NCI-H1694 treated with DMSO at 0.1 percent for 48 hours (cell line): ENCODE results near the gene TTC34.

Source experiments
- DNase-seq: peaks from one replicate; lab custom pipeline; 2025; lab: John Stamatoyannopoulos, UW

The TTC34 gene

DNA sequence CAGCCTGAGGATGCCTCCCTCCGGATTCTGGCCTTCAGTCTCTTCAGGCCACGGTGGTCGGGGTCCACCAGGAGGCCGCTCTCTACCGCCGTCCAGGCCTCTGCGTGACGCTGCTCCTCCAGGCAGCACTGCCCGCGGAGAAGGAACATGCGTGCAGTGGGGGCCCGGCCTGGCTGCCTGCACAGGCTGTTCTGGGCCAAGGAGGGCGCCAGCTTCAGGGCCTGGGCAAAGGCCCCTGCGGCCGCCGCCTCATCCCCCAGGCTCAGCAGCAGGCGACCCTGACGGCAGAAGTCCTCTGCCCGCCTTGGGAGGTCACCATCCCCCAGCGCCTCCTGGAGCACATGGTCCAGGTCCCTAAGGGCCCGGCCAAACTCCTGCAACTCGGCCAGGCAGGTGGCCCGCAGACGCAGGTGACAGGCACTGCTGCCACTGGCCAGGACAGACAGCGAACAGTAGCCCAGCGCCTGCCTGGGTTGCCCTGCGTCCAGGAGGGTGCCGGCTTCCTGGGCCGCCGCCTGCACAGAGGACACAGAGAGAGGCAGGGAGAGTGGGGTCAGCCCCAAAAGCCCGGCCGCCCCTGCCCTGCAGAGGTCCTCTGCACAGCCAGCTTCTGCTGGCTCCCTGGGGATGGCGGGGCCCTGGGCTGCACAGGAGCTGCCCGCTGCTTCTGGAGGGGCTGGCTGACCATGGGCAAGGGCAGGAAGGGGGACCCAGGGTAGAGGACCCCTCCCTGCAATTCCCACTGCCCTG lies 159.9 kb downstream of the TTC34 start:
- DNase-seq = no peak

DNA sequence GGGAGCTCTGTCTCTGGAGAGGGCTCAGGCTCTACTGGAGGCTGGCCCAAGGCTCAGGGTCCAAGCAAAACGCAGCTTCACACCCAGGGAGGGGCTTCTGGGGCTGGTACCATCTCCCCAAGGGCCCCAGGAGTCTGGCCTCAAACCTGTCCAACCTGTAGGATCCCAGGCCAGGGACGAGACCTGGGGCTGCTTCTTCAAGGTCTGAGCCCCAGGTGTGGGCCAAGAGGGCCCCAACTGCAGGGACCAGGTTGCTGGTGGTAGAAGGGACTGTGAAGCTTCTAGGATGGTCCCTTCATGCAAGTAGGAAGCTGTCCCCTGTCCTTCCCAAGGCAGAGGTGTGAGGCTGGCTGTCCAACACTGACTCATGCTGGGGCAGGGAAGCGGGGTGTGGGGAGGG lies 160.9 kb downstream of the TTC34 start:
- DNase-seq = no peak

DNA sequence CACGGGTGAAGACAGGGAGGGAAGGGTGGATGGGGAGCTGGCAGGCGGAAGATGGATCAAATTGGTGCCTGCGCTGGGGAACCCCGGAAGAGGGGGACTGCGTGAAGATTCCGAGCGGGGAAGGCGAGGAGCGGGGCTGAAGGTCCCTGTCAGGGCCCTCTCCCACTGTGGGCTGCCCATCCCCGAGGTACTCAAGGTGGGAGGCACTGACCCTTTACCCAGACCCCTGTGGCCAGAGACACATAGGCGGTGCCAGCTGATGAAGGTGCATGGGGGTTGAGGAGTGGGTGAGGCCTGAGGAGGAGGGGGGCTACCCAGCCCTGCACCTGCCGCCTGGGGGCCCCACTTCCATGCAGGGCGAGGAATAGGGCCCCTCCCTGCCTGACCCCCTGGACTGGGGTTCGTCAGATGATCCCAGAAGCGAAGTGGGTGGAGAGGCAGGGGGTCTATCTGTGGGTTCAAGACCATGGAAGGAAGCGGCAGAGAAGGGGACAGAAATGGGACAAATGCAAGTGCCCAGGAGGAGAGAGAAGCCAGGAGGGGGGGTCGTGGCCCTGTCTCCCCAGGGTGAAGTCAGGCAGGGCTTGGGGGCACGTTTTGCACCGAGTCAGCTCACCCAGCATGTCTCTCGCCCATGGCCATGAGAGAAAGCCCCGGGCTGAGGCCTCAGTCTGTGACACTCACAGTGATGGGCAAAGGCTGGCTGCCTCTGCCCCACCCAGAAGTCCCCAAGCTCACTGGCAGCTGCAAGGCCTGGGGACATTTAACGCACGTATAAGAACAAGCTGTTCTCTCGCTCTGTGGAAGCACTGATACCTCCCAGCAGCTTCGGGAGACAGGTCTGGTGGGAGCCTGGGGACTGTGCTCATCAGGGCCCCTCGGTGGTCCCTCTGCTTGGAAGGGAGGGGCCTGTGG lies 161.6 kb downstream of the TTC34 start:
- no peak for DNase-seq

DNA sequence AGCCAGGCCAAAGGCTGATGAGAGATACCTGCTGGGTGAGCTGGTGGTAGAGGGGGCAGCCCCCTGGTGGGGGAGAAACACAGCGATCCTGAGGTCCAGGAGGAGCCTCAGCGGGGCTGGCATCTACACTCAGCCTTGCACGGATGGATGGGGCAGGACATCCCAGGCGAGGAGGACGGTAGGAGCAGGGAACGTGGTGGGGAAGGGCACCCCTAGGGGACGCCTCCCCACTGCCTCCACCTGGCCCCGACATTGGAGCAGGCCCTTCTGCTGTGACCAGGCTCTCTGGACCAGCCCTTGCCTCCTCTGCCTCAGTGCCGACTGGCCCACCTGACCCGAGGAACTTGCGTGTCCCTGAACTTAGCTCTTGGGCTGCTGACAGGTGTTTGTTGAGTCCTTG lies 162.3 kb downstream of the TTC34 start:
- no peak for DNase-seq

DNA sequence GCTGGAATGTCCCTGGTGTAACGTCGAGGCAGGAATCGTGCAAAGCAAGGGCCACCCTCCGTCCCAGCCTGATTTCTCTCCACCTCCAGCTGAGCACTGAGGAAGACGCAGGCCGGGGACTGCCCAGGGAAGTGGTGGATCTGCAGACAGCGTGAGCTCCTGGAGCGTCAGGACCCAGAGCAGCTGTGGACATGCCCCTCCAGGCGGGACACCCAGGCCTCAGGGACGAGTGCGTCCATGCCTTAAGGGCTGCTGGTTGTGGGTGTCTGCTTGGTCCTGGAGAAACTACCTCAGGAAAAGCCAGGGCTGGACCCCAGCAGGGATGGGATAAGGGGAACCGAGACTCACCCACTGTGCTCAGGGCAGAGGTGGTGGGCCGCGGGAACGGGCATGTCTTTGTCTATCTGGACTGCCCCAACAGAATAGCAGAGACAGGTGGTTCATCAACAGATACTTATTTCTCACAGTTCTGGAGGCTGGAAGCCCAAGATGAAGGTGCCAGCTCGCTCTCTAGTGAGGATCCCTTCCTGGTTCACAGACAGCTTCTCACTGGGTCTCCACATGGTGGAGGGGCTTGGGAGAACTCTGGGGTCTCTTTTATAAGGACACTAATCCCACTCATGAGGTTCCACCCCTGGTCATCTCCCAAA lies 162.9 kb downstream of the TTC34 start:
- no peak for DNase-seq

DNA sequence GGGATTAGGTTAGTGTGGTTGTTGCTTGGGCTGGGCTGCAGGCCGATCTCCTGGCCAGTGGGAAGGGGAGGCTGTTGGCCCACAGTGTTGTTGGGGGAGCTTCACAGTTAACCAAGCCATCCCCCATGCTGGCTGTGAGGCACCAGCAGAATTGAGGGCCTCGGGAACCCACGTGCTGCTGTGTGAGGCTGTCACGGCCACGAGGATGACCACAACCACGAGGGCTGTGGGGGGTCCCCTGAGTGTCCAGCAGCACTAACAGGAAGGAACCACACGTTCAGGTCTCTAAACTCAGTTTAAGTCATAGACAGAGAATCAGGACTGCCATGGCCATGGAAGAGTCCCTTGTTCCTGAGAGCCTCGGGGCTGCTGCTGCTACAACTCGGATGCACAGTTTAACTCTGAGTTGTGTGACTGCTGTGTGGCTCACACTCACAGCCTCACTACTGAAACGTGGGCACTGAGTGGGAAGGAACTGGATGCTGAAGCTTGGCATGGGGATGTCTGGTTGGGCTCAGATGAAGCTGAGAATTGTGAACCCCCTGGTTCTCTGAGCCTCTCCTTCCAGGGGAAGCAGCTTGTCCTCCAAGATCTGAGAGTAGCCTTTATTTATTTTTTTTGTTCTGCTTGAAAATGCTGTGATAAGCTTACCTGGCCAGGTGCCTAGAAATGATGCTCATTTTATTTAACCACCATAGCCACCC lies 163.9 kb downstream of the TTC34 start:
- no peak for DNase-seq

DNA sequence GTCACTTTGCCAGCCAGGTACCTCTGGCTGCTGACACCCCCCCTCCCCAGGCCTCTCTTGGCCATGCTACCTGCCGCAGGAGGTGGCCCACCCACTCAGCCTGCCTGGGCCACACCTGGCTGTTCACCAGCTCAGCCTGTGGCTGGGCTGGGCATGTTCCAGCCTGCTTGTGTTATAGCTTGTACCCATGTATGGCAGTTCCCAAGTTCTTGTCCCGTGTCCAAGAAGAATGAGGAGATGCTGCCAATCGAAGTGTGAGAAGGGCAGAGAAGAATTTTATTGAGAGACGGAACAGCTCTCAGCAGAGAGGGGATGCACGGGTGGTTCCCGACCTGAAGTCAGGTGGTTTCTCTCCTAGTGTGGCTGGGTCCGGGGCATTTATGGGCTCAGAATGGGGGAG lies 164.8 kb downstream of the TTC34 start:
- no peak for DNase-seq

DNA sequence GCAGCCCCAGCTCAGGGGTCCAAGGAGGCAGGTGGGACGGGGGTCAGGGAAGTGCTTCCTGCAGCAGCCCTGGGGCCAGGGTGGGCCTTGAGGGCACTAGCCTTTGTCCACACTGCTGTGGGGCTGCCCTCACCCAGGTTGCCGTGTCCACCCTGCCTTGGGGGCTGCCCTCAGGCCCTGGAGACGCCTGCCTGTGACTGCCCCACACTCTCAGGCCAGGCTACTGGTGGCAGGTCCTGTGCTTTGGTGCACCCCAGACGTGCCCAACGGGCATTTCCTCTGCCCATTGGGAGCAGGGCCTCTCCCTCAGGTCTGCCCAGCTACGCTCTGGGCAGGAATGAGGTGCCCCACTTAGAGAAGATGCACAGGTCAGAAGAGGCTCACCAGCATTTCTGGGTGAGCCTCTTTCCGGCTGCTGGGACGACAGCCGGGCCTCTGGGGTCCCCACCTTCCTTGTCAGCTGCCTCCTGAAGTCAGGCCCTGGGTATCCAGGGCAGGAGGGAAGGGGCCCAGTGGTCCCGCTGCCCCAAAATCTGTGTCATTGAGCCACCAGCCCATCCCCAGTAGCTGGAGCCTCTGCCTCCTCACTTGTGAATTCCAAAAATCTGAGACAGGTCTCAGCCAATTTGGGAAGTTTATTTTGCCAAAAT lies 166.0 kb downstream of the TTC34 start:
- DNase-seq = no peak

DNA sequence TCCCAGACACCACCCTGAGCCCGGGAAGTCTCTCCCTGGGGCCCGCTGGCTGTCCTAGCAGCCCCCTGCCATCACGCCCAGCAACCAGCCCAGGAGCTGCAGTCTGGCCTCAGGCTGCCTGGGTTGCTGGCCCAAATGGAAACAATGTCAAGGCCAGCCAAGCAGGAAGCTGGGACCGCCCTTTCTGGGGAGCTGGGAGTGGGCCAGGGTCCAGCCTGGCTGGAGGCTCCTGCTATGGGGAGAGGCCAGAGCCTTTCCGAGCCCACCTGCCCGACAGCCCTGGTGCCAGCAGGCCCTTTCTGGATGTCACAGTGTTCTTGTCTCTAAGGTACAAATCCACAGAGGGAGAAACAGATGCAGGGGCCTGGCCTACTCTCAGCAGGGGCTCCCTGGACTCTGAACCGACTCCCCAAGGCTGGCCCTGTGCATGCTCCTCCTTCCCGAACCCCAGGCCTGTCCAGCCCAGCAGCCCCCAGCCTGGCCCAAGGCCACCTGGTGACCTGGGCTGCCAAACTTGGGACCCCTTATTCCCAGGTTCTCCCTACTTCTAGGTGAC lies 167.5 kb downstream of the TTC34 start:
- no peak for DNase-seq

DNA sequence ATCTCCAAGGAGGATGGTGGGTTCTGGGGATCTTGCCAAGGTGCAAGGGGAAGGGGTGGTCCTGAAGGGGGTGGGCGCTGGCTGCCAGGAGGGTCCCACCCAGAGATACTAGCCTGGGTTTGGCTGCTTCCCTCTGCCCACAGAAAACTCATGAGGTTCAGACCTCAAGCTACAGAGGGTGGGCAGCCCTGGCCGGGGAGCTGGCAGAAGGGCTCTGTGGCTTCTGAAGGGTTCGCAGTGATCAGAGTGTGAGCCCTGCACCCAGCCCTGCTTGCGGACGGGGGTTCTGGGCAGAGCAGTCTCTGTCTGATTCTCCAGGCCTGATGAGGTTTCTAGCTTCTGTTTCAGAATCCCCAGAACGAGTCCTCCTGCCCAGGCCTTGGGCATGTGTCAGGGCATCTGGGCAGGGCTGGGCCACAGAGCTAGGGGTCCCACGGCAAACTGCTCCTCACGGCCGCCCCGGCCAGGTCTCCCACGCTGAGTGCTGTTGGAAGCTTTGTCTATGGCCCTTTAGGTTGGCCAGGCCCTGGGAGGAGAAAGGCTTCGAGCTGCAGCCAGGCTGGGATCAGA lies 168.0 kb downstream of the TTC34 start:
- DNase-seq = no peak

DNA sequence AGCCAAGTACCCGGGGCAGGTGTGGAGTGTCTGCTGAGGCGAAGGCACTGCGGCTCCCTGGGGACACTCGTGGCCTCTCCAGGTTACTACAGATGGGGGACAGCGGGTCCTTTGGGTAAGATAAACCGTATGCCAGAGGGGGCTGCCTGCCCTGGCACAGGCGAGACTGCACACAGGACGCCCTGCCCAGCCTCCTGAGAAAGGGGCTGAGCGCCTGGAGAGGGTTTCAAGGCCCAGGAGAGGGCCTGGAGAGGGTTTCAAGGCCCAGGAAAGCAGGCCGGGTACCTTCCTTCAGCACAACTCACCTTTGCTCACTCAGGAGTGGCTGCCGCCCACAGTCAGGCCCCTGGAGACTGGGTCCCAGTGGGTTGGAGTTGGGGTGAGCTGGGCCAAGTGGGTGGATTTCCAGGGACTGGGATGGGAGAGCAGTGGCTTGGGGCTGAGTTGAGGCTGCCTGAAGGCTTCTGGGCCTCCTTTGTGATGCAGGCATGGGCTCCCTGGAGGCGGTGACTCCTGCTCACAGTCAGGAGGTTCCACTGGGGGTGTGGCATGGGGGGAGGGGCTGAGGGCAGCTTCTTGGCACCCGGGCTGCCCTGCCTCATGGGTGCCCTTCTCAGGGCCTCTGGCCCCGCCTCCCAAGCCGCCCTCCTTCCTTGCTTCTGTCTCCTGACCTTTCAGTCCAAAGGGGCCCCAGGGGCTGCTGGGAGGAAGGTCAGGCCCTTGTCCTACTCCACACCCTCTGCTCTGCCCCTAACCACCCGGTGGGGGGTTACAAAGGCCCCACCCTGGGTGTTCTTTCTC lies 168.7 kb downstream of the TTC34 start, which contains the start of gene MMEL1:
Gene MMEL1, minus strand, starts transcription at position 456 of the 801 bp plus-strand sequence. CDS start 3,532 bp downstream, outside the sequence.
- DNase-seq = no peak

DNA sequence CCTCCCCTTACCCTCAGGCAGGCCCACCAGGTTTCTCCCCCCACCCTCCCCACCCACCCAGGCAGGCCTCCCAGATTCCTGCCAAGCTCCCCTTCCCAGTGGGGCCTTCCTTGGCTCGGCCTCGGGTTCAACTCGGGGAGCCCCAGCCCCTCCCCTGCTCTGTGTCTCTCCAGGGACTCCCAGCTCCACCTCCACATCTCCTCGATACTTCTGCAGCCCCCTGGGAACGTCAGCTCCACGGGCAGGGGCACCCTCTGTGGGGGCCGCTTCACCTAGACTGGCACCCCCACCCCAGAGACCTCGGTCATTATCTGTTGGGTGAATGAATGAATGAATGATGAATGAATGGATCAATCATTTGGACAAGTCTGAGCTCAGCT lies 169.5 kb downstream of the TTC34 start:
- no peak for DNase-seq

DNA sequence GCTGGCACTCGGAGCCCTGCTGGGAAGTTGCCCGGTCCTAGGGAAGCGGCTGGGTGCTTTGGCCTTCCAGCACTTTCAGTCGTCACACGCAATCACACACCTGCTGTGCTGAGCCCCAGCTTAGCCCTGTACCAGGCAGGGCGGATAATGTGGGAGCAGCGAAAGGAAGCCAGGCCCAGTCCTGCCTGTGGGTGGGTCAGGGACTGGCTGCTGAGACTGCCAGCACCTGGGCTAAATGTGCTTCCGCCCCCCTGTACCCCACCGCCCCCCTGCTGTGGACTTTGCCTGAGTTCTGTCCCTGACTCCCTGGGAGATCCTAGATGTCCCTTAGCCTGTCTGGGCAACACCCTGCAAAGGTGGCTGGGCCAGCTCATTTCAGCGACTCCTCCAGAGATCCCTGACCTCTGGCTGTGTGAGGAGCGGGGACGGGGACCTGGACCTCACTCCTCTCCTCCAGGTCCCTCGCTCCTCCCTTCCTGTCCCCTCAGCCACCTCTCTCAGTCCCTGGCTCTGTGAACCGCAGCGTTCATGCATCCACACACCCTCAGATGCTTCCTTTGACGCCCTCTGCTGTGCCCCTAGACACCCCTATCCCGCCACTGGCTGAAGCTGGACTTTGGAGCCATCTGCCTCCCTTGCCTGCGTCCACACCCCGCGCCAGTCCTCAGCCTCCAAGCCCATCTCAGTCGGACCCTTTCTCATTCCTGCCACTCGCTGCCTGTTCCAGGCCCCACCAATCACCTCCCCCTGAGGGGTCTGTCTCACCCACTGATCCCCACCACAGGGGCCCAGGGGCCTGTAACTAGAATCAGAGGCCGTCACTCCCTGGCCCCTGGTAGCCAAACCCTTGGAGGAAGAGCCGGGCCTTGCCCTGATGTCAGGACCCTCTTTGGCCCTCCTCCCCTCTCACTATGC lies 170.1 kb downstream of the TTC34 start:
- DNase-seq = no peak

DNA sequence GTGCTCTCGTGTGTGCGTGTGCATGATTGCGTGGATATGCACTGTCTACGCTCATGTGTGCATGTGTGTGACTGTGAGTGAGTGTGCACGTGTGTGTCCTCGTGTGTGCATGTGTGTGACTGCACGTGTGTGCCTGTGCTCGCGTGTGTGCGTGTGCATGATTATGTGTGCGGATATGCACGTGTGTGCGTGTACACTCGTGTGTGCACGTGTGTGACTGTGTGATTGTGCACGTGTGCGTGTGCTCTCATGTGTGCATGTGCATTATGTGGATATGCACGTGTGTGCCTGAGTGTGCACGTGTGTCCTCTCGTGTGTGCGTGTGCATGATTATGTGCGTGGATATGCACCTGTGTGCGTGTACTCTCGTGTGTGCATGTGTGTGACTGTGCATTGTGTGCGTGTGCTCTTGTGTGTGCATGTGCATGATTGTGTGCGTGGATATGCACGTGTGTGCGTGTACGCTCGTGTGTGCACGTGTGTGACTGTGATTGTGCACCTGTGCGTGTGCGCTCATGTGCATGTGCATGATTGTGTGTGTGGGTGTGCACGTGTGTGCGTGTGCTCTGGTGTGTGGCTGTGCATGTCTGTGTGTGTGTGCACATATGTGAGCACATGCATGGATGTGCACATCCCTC lies 170.9 kb downstream of the TTC34 start:
- no peak for DNase-seq

DNA sequence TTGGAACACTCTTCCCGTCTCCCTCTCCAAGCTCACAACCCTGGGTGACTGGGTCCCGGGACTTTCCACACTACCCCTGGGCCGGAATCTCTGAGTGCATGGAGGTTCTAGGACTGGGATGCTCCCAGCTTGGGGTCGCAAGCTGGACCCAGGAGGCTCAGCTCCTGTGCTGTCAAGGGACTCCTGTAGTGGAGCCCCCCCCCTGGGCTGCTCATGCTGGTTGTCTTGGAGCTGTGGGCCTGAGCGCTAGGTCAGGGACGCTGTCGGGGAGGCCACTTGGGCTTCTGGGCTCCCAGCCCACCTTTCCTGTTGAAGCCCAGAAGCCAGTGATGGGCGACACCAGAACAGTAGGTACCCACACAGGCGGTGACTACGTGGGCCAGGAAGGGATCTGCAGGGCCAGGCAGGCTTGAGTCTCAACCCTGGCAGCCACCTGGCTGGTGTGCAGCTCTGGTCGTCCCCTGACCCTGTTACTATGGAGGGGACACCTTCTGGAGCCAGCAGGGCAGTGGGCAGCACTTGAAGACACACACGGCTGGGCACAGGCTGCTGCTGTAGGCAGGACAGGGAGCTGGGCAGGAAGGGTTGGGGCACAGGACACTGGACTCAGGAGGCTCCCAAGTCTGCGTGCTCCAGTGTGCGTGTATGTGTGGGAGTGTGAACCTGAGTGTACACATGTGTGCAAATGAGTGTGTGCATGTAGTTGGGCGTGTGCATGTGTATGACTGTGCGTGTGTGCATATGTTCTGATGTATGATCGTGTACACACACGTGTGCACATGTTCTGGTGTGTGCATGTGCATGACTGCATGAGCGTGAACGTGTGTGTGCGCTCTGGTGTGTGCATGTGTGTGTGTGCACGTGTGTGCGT lies 171.6 kb downstream of the TTC34 start:
- DNase-seq = no peak

DNA sequence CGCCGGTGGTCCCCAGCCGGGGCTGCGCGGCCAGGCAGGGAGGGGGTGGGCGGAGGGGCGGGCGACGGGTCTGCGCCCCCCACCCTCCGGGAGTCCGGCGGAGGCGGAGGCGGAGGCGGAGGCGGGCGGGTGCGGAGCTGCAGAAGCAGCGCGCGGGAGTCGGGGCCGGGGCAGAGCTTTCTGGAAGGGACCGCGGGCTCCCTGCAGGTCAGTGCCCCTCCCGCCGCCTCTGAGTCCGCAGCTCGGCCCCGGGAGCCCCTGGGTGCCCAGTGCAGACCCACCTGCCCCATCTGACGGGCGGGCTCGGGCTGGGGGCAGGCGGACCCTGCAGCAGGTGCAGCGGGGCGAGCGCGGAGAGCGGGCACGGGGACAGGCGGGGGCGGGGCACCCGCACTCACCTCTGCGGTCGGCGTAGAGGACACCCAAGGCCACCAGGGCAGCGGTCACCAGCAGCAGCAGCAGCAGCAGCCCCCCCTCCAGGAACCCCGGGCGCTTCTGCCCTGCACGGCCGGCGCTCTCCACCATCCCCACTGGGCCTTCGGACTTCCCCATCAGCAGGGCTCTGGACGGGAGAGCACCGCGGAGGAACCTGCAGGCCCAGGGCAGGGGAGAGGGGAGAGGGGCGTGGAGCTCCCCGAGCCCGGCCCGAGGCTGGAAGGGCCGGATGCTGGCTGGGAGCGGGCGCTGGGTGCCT lies 172.4 kb downstream of the TTC34 start:
- DNase-seq = no peak
